DND-41 (cell line): Measurements from ENCODE around the gene ERGIC1.

ENCODE experiments used
- ATAC-seq: fragments of 200-7000 bp; cut with Tn5 transposase; 3 replicates; pipeline ENCODE4 v1.9.1; 2021; ENCODE audit warnings: low read depth; ENCODE audit not compliant: insufficient read depth
- DNase-seq: peaks from one replicate; pipeline ENCODE4 v3.0.0-alpha.2; 2020
- H2AFZ ChIP-seq: 2 replicates; pipeline ENCODE4 v1.6.0; 2012; ENCODE audit warnings: low read depth, low read length
- H3K27ac ChIP-seq: 2 replicates; pipeline ENCODE4 v1.5.1; 2012; ENCODE audit warnings: low read length, inconsistent platforms
- H3K27me3 ChIP-seq: fragments of 200-600 bp; sonication (generic); 2 replicates; pipeline ENCODE4 v1.6.0; 2012; ENCODE audit warnings: low read length, mild to moderate bottlenecking, inconsistent platforms; ENCODE audit not compliant: insufficient read depth, poor library complexity
- H3K36me3 ChIP-seq: 2 replicates; pipeline ENCODE4 v1.5.1; 2012; ENCODE audit warnings: low read length, inconsistent platforms; ENCODE audit not compliant: insufficient read depth
- H3K4me1 ChIP-seq: 2 replicates; pipeline ENCODE4 v1.5.1; 2012; ENCODE audit warnings: mild to moderate bottlenecking, low read length; ENCODE audit not compliant: insufficient read depth
- H3K4me2 ChIP-seq: 2 replicates; pipeline ENCODE4 v1.6.0; 2012; ENCODE audit warnings: mild to moderate bottlenecking, moderate library complexity, low read length, inconsistent platforms; ENCODE audit not compliant: insufficient read depth
- H3K4me3 ChIP-seq, 2 experiments: fragments of 200-600 bp in 1 of 2; shearing (Covaris generic) in 1 of 2; 2 replicates each; pipeline ENCODE4 v1.5.1; 2012 to 2016; ENCODE audit warnings: inconsistent platforms in 2 of 2, low read length in 2 of 2, mild to moderate bottlenecking in 2 of 2, low read depth in 1 of 2, moderate library complexity in 1 of 2
- H3K79me2 ChIP-seq: 2 replicates; pipeline ENCODE4 v1.6.0; 2012; ENCODE audit warnings: low read length, inconsistent platforms; ENCODE audit not compliant: insufficient read depth
- H3K9ac ChIP-seq: 2 replicates; pipeline ENCODE4 v1.6.0; 2012; ENCODE audit warnings: low read depth, mild to moderate bottlenecking, inconsistent platforms, low read length, moderate library complexity
- H3K9me3 ChIP-seq: 2 replicates; pipeline ENCODE4 v1.5.1; 2012; ENCODE audit warnings: low read length, moderate library complexity, mild to moderate bottlenecking, inconsistent platforms; ENCODE audit not compliant: insufficient read depth, severe bottlenecking
- H4K20me1 ChIP-seq: 2 replicates; pipeline ENCODE4 v1.6.0; 2012; ENCODE audit warnings: low read length; ENCODE audit not compliant: insufficient read depth
- CTCF ChIP-seq: IDR thresholded peaks from 2 replicates; pipeline ENCODE4 v1.5.1; 2012; ENCODE audit warnings: borderline replicate concordance, low read length, moderate library complexity, mild to moderate bottlenecking; ENCODE audit not compliant: poor library complexity, severe bottlenecking; ENCODE audit errors: extremely low read depth
- EZH2 ChIP-seq: IDR thresholded peaks from 3 replicates; pipeline ENCODE4 v1.6.1; 2012; ENCODE audit warnings: borderline replicate concordance, low read depth, mild to moderate bottlenecking, moderate library complexity, low read length, inconsistent platforms; ENCODE audit not compliant: severe bottlenecking

ERGIC1 gene

GRCh38 chr5:172788771-172789686 lies 45.0 kb upstream of the ERGIC1 start:
- no peaks in the 10 kb centered on the region for H3K36me3 ChIP-seq
- no peak overlapping the region for H3K4me3 ChIP-seq
- no peaks in the 10 kb centered on the region for H3K79me2 ChIP-seq
- no peak overlapping the region for H3K27ac ChIP-seq
- H3K9ac ChIP-seq, result no peak overlapping the region
- TF ChIP-seq CTCF (no peak), EZH2 (no peak)
- no peaks in the 10 kb centered on the region for H3K27me3 ChIP-seq
- ATAC-seq (peak; percentile 44; the same call in 2 of the 3 replicates), DNase-seq (peak; percentile 22)
- H3K4me1 ChIP-seq, result no peaks in the 10 kb centered on the region
- no peaks in the 10 kb centered on the region for H4K20me1 ChIP-seq
- H2AFZ ChIP-seq, result no peak overlapping the region
- no peaks in the 10 kb centered on the region for H3K9me3 ChIP-seq
- no peak overlapping the region for H3K4me2 ChIP-seq

- Histone ChIP-seq H3K79me2 (no peaks in the 10 kb centered on the region), H3K9me3 (no peaks in the 10 kb centered on the region), H3K27ac (no peak overlapping the region), H3K9ac (no peak overlapping the region), H2AFZ (no peak overlapping the region), H3K36me3 (no peaks in the 10 kb centered on the region), H3K4me2 (no peak overlapping the region), H3K27me3 (no peaks in the 10 kb centered on the region), H3K4me3 (no peak overlapping the region), H3K4me1 (no peaks in the 10 kb centered on the region), H4K20me1 (no peaks in the 10 kb centered on the region)
- no peak for ATAC-seq
- no peak for DNase-seq
- TF ChIP-seq EZH2 (no peak), CTCF (no peak)
Measured at GRCh38 chr5:172789687-172790495, 44.2 kb upstream of the ERGIC1 start.

- no peak for ATAC-seq
- H3K4me1 ChIP-seq, result no peaks in the 10 kb centered on the region
- no peak for DNase-seq
- no peak overlapping the region for H3K9ac ChIP-seq
- H4K20me1 ChIP-seq, result no peaks in the 10 kb centered on the region
- no peak overlapping the region for H3K27ac ChIP-seq
- H3K4me2 ChIP-seq, result no peak overlapping the region
- TF ChIP-seq CTCF, result no peak
- no peak for TF ChIP-seq EZH2
- H3K4me3 ChIP-seq, result no peak overlapping the region
- H3K9me3 ChIP-seq, result no peaks in the 10 kb centered on the region
- no peaks in the 10 kb centered on the region for H3K36me3 ChIP-seq
- H3K79me2 ChIP-seq, result no peaks in the 10 kb centered on the region
- H3K27me3 ChIP-seq, result no peaks in the 10 kb centered on the region
- H2AFZ ChIP-seq, result no peak overlapping the region
Measured at GRCh38 chr5:172790496-172790889, 43.6 kb upstream of the ERGIC1 start.
